Measurements from ENCODE around the gene NALF2. TPM values are rescaled to one million over a fixed set of nuclear protein-coding genes. Genes with fewer than 3 reads are reported as not detected.

NALF2 gene
- total and polyA plus RNA-seq, 2 experiments from 2014 or later: not detected

DNA sequence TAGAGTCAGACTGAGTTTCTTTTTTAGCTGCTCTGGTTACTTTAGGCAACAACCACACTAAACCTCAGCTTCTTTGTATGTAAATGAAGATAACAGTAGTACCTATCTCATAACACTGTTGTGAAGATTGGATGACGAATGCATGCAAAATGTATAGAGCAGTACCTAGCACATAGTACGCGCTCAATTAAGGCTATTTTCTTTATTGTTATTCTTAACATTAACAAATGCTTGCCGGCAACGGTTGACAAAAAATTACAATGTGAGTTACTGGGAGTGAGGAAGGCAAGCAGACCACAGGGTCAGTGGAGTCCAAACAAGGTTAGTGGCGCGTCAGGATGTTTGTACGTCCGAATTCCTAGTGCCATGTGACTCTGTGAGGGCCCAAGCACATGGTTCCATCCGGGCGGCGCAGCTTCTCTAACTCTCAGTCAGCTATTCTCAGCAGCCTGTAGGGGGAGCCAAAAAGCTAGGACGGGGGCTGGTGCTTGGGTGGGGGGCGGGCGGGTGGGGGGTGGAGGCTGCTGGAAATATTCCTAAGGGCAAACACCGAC, 821 bp upstream of the NALF2 start:
- Histone ChIP-seq H3F3A (ENCODE audit: insufficient read depth) (no peaks in the 10 kb centered on the region), H3K9ac (no peak overlapping the region), H3K4me3 (no peak overlapping the region), H3K4me2 (ENCODE audit: unreplicated experiment) (no peak overlapping the region), H3K27ac (no peak overlapping the region), H3K9me3 (ENCODE audit: low read depth) (no peaks in the 10 kb centered on the region), H3K79me2 (ENCODE audit: insufficient read depth) (no peaks in the 10 kb centered on the region), H3K9me2 (ENCODE audit: insufficient read depth) (no peaks in the 10 kb centered on the region), H3K27me3 (replicated peaks; ENCODE audit: insufficient read depth) (no peaks in the 10 kb centered on the region), H3K4me1 (ENCODE audit: insufficient read depth) (no peaks in the 10 kb centered on the region), H4K20me1 (ENCODE audit: insufficient read depth) (no peaks in the 10 kb centered on the region), H2AFZ (no peak overlapping the region), H3K36me3 (ENCODE audit: low read depth) (no peaks in the 10 kb centered on the region)
- in situ Hi-C loops (cut with MboI): no loop called here
- no peak for DNase-seq
- no peak for TF ChIP-seq EZH2phosphoT487 (IDR thresholded peaks at IDR 0.05; ENCODE audit: insufficient read depth, low read depth)
- TF ChIP-seq EZH2 (IDR thresholded peaks at IDR 0.05; ENCODE audit: insufficient read depth, poor library complexity, severe bottlenecking): no peak
- WGBS, 2 experiments (ENCODE audit: low coverage in 1 of 2, low lambda C conversion rate in 2 of 2, missing lambda C conversion rate in 2 of 2): 26% methylated on average over 10 of the region's 16 CpGs

DNA sequence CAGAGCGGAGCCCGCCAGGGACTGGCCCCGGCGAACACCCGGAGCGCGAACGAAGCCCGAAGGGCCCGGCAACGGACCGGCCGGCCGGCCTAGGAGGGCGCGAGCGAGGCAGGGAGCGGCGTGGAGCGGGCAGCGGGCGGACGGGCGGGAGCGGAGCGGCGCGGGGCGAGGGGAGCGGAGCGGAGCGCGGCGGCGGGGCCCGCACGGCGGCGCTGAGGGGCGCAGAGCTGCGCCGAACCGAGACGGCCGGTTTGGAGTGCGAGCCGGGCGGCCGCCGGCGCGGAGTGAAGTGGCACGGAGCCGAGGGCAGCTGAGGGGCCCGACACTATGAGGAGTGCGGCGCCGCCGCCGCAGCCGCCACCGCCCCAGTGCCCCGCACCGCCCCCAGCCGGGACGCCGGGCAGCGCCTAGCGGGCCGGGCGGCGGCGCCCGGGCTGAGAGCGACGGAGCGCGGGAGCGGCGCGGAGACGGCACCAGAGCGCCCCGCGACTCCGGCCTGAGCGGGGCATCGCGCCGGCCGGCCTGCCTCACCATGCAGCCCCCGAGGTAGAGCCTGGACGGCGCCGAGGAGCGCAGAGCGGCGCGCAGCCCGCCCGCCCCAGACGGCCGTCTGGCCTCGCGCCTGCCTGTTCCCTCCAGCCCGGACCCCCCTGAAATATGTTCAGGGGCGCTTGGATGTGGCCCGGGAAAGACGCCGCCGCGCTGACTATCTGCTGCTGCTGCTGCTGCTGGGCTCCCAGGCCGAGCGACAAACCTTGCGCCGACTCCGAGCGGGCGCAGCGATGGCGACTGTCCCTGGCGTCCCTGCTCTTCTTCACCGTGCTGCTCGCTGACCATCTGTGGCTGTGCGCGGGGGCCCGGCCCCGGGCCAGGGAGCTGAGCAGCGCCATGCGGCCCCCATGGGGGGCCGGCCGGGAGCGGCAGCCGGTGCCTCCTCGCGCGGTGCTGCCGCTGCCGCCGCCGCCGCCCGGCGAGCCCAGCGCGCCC, 793 bp downstream of the NALF2 start:
- no peak overlapping the region for H3K9ac ChIP-seq
- 1 to 4% methylated on average over 18 to 19 of the region's 146 CpGs for WGBS, 2 experiments (ENCODE audit: low coverage in 1 of 2, low lambda C conversion rate in 2 of 2, missing lambda C conversion rate in 2 of 2)
- H3K4me3 ChIP-seq: no peak overlapping the region
- H2AFZ ChIP-seq: no peak overlapping the region
- H4K20me1 ChIP-seq (ENCODE audit: insufficient read depth): no peaks in the 10 kb centered on the region
- in situ Hi-C loops (cut with MboI): no loop called here
- H3K27me3 ChIP-seq (replicated peaks; ENCODE audit: insufficient read depth): no peaks in the 10 kb centered on the region
- TF ChIP-seq EZH2 (IDR thresholded peaks at IDR 0.05; ENCODE audit: insufficient read depth, poor library complexity, severe bottlenecking) (peak; percentile 38), EZH2phosphoT487 (IDR thresholded peaks at IDR 0.05; ENCODE audit: insufficient read depth, low read depth) (no peak)
- no peaks in the 10 kb centered on the region for H3K4me1 ChIP-seq (ENCODE audit: insufficient read depth)
- DNase-seq: peak; percentile 4
- no peak overlapping the region for H3K4me2 ChIP-seq (ENCODE audit: unreplicated experiment)
- H3K79me2 ChIP-seq (ENCODE audit: insufficient read depth): no peaks in the 10 kb centered on the region
- no peak overlapping the region for H3K27ac ChIP-seq
- H3K36me3 ChIP-seq (ENCODE audit: low read depth): no peaks in the 10 kb centered on the region
- H3K9me3 ChIP-seq (ENCODE audit: low read depth): no peaks in the 10 kb centered on the region
- no peaks in the 10 kb centered on the region for H3F3A ChIP-seq (ENCODE audit: insufficient read depth)
- no peaks in the 10 kb centered on the region for H3K9me2 ChIP-seq (ENCODE audit: insufficient read depth)

DNA sequence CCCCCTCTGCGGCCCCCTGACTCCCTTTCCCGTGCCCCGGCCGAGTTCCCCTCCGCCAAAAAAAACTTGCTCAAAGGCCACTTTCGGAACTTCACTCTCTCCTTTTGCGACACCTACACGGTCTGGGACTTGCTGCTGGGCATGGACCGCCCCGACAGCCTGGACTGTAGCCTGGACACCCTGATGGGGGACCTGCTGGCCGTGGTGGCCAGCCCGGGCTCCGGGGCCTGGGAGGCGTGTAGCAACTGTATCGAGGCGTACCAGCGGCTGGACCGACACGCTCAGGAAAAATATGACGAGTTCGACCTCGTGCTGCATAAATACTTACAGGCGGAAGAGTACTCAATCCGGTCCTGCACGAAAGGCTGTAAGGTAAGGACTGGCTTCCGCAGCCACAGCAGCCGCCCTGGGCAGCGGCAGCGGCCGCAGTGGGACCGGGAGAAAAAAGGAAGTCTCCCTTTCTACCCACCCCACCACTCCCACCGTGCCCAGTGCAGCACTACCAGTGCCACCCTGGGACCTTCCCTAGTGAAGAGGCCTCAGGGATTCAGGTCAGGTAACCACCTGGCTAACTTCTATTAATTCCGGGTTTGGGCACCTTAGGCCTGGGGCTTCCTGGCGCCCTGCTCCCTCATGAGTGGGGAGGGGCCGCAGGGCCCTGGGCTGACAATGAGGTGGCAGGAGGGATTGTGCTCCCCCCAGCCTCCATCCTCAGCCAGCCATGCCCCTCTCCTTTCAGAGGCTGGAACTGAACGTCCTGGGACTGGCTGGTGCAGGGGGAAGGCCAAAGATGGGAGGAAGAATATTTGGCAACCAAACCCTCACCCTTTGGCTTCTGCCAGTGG, 1.9 kb downstream of the NALF2 start:
- Histone ChIP-seq H2AFZ (no peak overlapping the region), H3K79me2 (ENCODE audit: insufficient read depth) (no peaks in the 10 kb centered on the region), H4K20me1 (ENCODE audit: insufficient read depth) (no peaks in the 10 kb centered on the region), H3K27me3 (replicated peaks; ENCODE audit: insufficient read depth) (no peaks in the 10 kb centered on the region), H3K4me1 (ENCODE audit: insufficient read depth) (no peaks in the 10 kb centered on the region), H3K9me3 (ENCODE audit: low read depth) (no peaks in the 10 kb centered on the region), H3K27ac (no peak overlapping the region), H3K9ac (no peak overlapping the region), H3K36me3 (ENCODE audit: low read depth) (no peaks in the 10 kb centered on the region), H3K4me2 (ENCODE audit: unreplicated experiment) (no peak overlapping the region), H3F3A (ENCODE audit: insufficient read depth) (no peaks in the 10 kb centered on the region), H3K9me2 (ENCODE audit: insufficient read depth) (no peaks in the 10 kb centered on the region), H3K4me3 (no peak overlapping the region)
- in situ Hi-C loops (cut with MboI): no loop called here
- 11% methylated on average over 19 to 33 of the region's 36 CpGs for WGBS, 2 experiments (ENCODE audit: low coverage in 1 of 2, low lambda C conversion rate in 2 of 2, missing lambda C conversion rate in 2 of 2)
- TF ChIP-seq EZH2phosphoT487 (IDR thresholded peaks at IDR 0.05; ENCODE audit: insufficient read depth, low read depth) (no peak), EZH2 (IDR thresholded peaks at IDR 0.05; ENCODE audit: insufficient read depth, poor library complexity, severe bottlenecking) (peak; percentile 3)
- DNase-seq: no peak

Data from GM23248 (cell line).